Measurements from ENCODE around the gene SZT2.
A peak's percentile ranks its signal among the peaks of the same experiment; 100 is the strongest.

SZT2 gene

GRCh38 chr1:43383449-43383848, 6.2 kb upstream of the SZT2 start:
- peaks cover under 1% of the 10 kb centered on the region; the same call in 1 of the 2 replicates for H3K4me1 ChIP-seq (ENCODE audit: low read length)
- H3K27me3 ChIP-seq (ENCODE audit: low read depth, low read length): no peaks in the 10 kb centered on the region
- TF ChIP-seq CTCF (IDR thresholded peaks at IDR 0.05; ENCODE audit: low read depth, low read length) (no peak), EZH2phosphoT487 (IDR thresholded peaks at IDR 0.05; ENCODE audit: low read depth) (no peak)
- no peak overlapping the region for H2AFZ ChIP-seq (ENCODE audit: low read depth, low read length)
- no peak overlapping the region for H3K4me3 ChIP-seq (ENCODE audit: low read length)
- H3K27ac ChIP-seq (ENCODE audit: low read length): no peak overlapping the region
- peaks cover 20% of the 10 kb centered on the region for H3K36me3 ChIP-seq (replicated peaks; ENCODE audit: low read depth, low read length)
- no peak overlapping the region for H3K4me2 ChIP-seq (ENCODE audit: low read length)
- peaks cover 5% of the 10 kb centered on the region for H3K79me2 ChIP-seq (ENCODE audit: low read length)
- no peak overlapping the region for H3K9ac ChIP-seq (ENCODE audit: low read length)
- no peaks in the 10 kb centered on the region for H3K9me3 ChIP-seq (ENCODE audit: insufficient read depth, low read length)
- no peaks in the 10 kb centered on the region for H4K20me1 ChIP-seq (ENCODE audit: insufficient read depth, low read length)

- H3K4me3 ChIP-seq (ENCODE audit: low read length): no peak overlapping the region
- peaks cover 34% of the 10 kb centered on the region for H3K79me2 ChIP-seq (ENCODE audit: low read length)
- no peaks in the 10 kb centered on the region for H4K20me1 ChIP-seq (ENCODE audit: insufficient read depth, low read length)
- no peak overlapping the region for H2AFZ ChIP-seq (ENCODE audit: low read depth, low read length)
- no peak overlapping the region for H3K27ac ChIP-seq (ENCODE audit: low read length)
- H3K9me3 ChIP-seq (ENCODE audit: insufficient read depth, low read length): no peaks in the 10 kb centered on the region
- H3K4me1 ChIP-seq (ENCODE audit: low read length): peaks cover 11% of the 10 kb centered on the region
- H3K27me3 ChIP-seq (ENCODE audit: low read depth, low read length): no peaks in the 10 kb centered on the region
- no peak for TF ChIP-seq CTCF (IDR thresholded peaks at IDR 0.05; ENCODE audit: low read depth, low read length)
- no peak for TF ChIP-seq EZH2phosphoT487 (IDR thresholded peaks at IDR 0.05; ENCODE audit: low read depth)
- H3K9ac ChIP-seq (ENCODE audit: low read length): no peak overlapping the region
- H3K4me2 ChIP-seq (ENCODE audit: low read length): no peak overlapping the region
- peaks cover 20% of the 10 kb centered on the region for H3K36me3 ChIP-seq (replicated peaks; ENCODE audit: low read depth, low read length)
Measured at GRCh38 chr1:43386676-43387075, 3.0 kb upstream of the SZT2 start.

GRCh38 chr1:43387976-43388599, 1.6 kb upstream of the SZT2 start:
- Histone ChIP-seq H3K4me1 (ENCODE audit: low read length) (peaks cover 11% of the 10 kb centered on the region), H3K4me3 (ENCODE audit: low read length) (no peak overlapping the region), H2AFZ (ENCODE audit: low read depth, low read length) (no peak overlapping the region), H3K79me2 (ENCODE audit: low read length) (peaks cover 34% of the 10 kb centered on the region), H3K27ac (ENCODE audit: low read length) (no peak overlapping the region), H4K20me1 (ENCODE audit: insufficient read depth, low read length) (no peaks in the 10 kb centered on the region), H3K9me3 (ENCODE audit: insufficient read depth, low read length) (no peaks in the 10 kb centered on the region), H3K27me3 (ENCODE audit: low read depth, low read length) (no peaks in the 10 kb centered on the region), H3K9ac (ENCODE audit: low read length) (no peak overlapping the region), H3K36me3 (replicated peaks; ENCODE audit: low read depth, low read length) (peaks cover 20% of the 10 kb centered on the region), H3K4me2 (ENCODE audit: low read length) (peak overlapping the region; percentile 97)
- TF ChIP-seq EZH2phosphoT487 (IDR thresholded peaks at IDR 0.05; ENCODE audit: low read depth) (no peak), CTCF (IDR thresholded peaks at IDR 0.05; ENCODE audit: low read depth, low read length) (no peak)

- H3K4me2 ChIP-seq (ENCODE audit: low read length): peak overlapping the region; percentile 97
- H3K27ac ChIP-seq (ENCODE audit: low read length): no peak overlapping the region
- H3K27me3 ChIP-seq (ENCODE audit: low read depth, low read length): no peaks in the 10 kb centered on the region
- no peak for TF ChIP-seq EZH2phosphoT487 (IDR thresholded peaks at IDR 0.05; ENCODE audit: low read depth)
- TF ChIP-seq CTCF (IDR thresholded peaks at IDR 0.05; ENCODE audit: low read depth, low read length): no peak
- H3K79me2 ChIP-seq (ENCODE audit: low read length): peaks cover 34% of the 10 kb centered on the region
- H3K4me1 ChIP-seq (ENCODE audit: low read length): peaks cover 11% of the 10 kb centered on the region
- peak overlapping the region; percentile 89 for H3K9ac ChIP-seq (ENCODE audit: low read length)
- H2AFZ ChIP-seq (ENCODE audit: low read depth, low read length): no peak overlapping the region
- H3K9me3 ChIP-seq (ENCODE audit: insufficient read depth, low read length): no peaks in the 10 kb centered on the region
- H3K4me3 ChIP-seq (ENCODE audit: low read length): peak overlapping the region; percentile 100
- H4K20me1 ChIP-seq (ENCODE audit: insufficient read depth, low read length): no peaks in the 10 kb centered on the region
- peaks cover 20% of the 10 kb centered on the region for H3K36me3 ChIP-seq (replicated peaks; ENCODE audit: low read depth, low read length)
Measured at GRCh38 chr1:43388613-43389012, 1.1 kb upstream of the SZT2 start.

Measured in OCI-LY3 (cell line).